OCI-LY7 (cell line): ENCODE data around the gene FLNC. TPM values are rescaled to one million over a fixed set of nuclear protein-coding genes. Genes with fewer than 3 reads are reported as not detected.

Source experiments
- BruUV-seq: library from RNA; stranded (reverse); fragments of 400-500 nt; replicated peaks from 2 replicates; lab custom pipeline; 2021; lab: Mats Ljungman, UMichigan
- CTCF ChIA-PET: fragments of 300-600 bp; sonication (Branson Sonifier 250); formaldehyde crosslinking; loops from one replicate; lab custom pipeline; 2022; ENCODE audit warnings: antibody characterized with exemption; ENCODE audit not compliant: unreplicated experiment; lab: Charles Lee
- POLR2A ChIA-PET: fragments of 300-600 bp; sonication (Branson Sonifier 250); formaldehyde crosslinking; loops from one replicate; lab custom pipeline; 2022; ENCODE audit warnings: antibody characterized with exemption; lab: Charles Lee
- DNase-seq: peaks from one replicate; pipeline ENCODE4 v3.0.0-alpha.2; 2015; ENCODE audit warnings: low spot score
- H2AFZ ChIP-seq: fragments of 200-600 bp; sonication (generic), shearing (Covaris generic); 2 replicates; pipeline ENCODE4 v1.6.1; 2014; ENCODE audit warnings: mild to moderate bottlenecking, antibody characterized with exemption, low read length, moderate library complexity
- H3K27ac ChIP-seq: fragments of 200-600 bp; sonication (generic); 2 replicates; pipeline ENCODE4 v1.5.1; 2014; ENCODE audit warnings: mixed run types, low read depth, mild to moderate bottlenecking, moderate library complexity, low read length, inconsistent platforms; ENCODE audit not compliant: poor library complexity, severe bottlenecking
- H3K36me3 ChIP-seq: fragments of 200-600 bp; sonication (generic); 2 replicates; pipeline ENCODE4 v1.6.1; 2014; ENCODE audit warnings: mild to moderate bottlenecking, antibody characterized with exemption, low read length, moderate library complexity, mixed read lengths; ENCODE audit not compliant: insufficient read depth
- H3K4me1 ChIP-seq: fragments of 200-600 bp; sonication (generic); 2 replicates; pipeline ENCODE4 v1.5.1; 2014; ENCODE audit warnings: mild to moderate bottlenecking, low read length; ENCODE audit not compliant: insufficient read depth, poor library complexity, severe bottlenecking
- H3K4me2 ChIP-seq: fragments of 200-600 bp; sonication (generic); 2 replicates; pipeline ENCODE4 v1.6.1; 2014; ENCODE audit warnings: mild to moderate bottlenecking, low read length
- H3K4me3 ChIP-seq: fragments of 200-600 bp; sonication (generic); 2 replicates; pipeline ENCODE4 v1.5.1; 2014; ENCODE audit warnings: mild to moderate bottlenecking, low read depth, low read length; ENCODE audit not compliant: poor library complexity, severe bottlenecking
- H3K79me2 ChIP-seq: fragments of 200-600 bp; sonication (generic); 2 replicates; pipeline ENCODE4 v1.6.1; 2016; ENCODE audit warnings: low read depth, mild to moderate bottlenecking, low read length, moderate library complexity, mixed read lengths; ENCODE audit not compliant: insufficient read depth
- H3K9me2 ChIP-seq: fragments of 200-600 bp; sonication (generic); 2 replicates; pipeline ENCODE4 v1.6.1; 2016; ENCODE audit warnings: mild to moderate bottlenecking, low read length, mixed read lengths; ENCODE audit not compliant: insufficient read depth
- H3K9me3 ChIP-seq: fragments of 200-600 bp; sonication (generic); 2 replicates; pipeline ENCODE4 v1.6.1; 2014; ENCODE audit warnings: mild to moderate bottlenecking, mixed run types, low read length, mixed read lengths
- H4K20me1 ChIP-seq: fragments of 200-600 bp; sonication (generic); 2 replicates; pipeline ENCODE4 v1.6.1; 2014; ENCODE audit warnings: mild to moderate bottlenecking, antibody characterized with exemption, low read length, moderate library complexity, mixed read lengths; ENCODE audit not compliant: insufficient read depth
- CTCF ChIP-seq: fragments of 200-600 bp; sonication (generic); conservative IDR thresholded peaks from 2 replicates; pipeline ENCODE4 v1.5.1; 2014; ENCODE audit warnings: mild to moderate bottlenecking, antibody characterized with exemption, low read length, moderate library complexity, mixed read lengths
- EZH2phosphoT487 ChIP-seq: fragments of 200-600 bp; sonication (generic); IDR thresholded peaks from 2 replicates; pipeline ENCODE4 v1.6.1; 2018; ENCODE audit warnings: low read depth, borderline replicate concordance, mild to moderate bottlenecking, mixed run types, antibody characterized with exemption, low read length, moderate library complexity, mixed read lengths
- intact Hi-C: fragments of 100-400 bp; cut with micrococcal nuclease; formaldehyde crosslinking; loops from one replicate; pipeline ENCODE4 v1.10.0; 2022; ENCODE audit not compliant: unreplicated experiment
- total RNA-seq, 2 experiments: library from RNA; depleted of rRNA in 1 of 2; stranded (reverse); fragments of >200 nt in 1 of 2; shearing (Covaris generic) in 1 of 2; gene quantifications; 2 replicates each; pipeline ENCODE4 v1.2.3, GENCODE V29; 2014 to 2022

FLNC gene
- total RNA-seq, 2 experiments from 2014 or later, result 0.03 to 0.06 TPM

- no TSS peak for BruUV-seq
- 0 out of 2 replicates have a peak, but pooled peaks cover 4% of the 10 kb centered on the region for H3K36me3 ChIP-seq
- no peaks in the 10 kb centered on the region for H3K9me2 ChIP-seq
- H2AFZ ChIP-seq, result no peak overlapping the region
- H4K20me1 ChIP-seq, result no peaks in the 10 kb centered on the region
- no peak overlapping the region for H3K4me2 ChIP-seq
- intact Hi-C loops, result no loop called here
- H3K4me3 ChIP-seq, result no peak overlapping the region
- H3K4me1 ChIP-seq, result no peaks in the 10 kb centered on the region
- ChIA-PET CTCF (no interaction called here), POLR2A (no interaction called here)
- no peak for DNase-seq
- H3K9me3 ChIP-seq, result no peaks in the 10 kb centered on the region
- no peak for TF ChIP-seq EZH2phosphoT487
- TF ChIP-seq CTCF, result no peak
- no peak overlapping the region for H3K27ac ChIP-seq
- no peaks in the 10 kb centered on the region for H3K79me2 ChIP-seq
Measured at GRCh38 chr7:128810997-128811396, 19.2 kb upstream of the FLNC start.

- H3K27ac ChIP-seq, result no peak overlapping the region
- CTCF ChIA-PET, result no interaction called here
- H3K4me3 ChIP-seq, result no peak overlapping the region
- no peaks in the 10 kb centered on the region for H3K9me2 ChIP-seq
- intact Hi-C loops, result no loop called here
- H3K36me3 ChIP-seq, result 0 out of 2 replicates have a peak, but pooled peaks cover 4% of the 10 kb centered on the region
- no peaks in the 10 kb centered on the region for H4K20me1 ChIP-seq
- no peaks in the 10 kb centered on the region for H3K79me2 ChIP-seq
- no peak overlapping the region for H2AFZ ChIP-seq
- H3K4me1 ChIP-seq, result no peaks in the 10 kb centered on the region
- BruUV-seq, result no TSS peak
- TF ChIP-seq CTCF (no peak), EZH2phosphoT487 (no peak)
- H3K4me2 ChIP-seq, result no peak overlapping the region
- DNase-seq, result no peak
- H3K9me3 ChIP-seq, result no peaks in the 10 kb centered on the region
- POLR2A ChIA-PET, result no interaction called here
Measured at GRCh38 chr7:128811631-128812430, 18.4 kb upstream of the FLNC start.

GRCh38 chr7:128812514-128813168 is 17.6 kb upstream of the FLNC start:
- Histone ChIP-seq H3K79me2 (no peaks in the 10 kb centered on the region), H3K4me1 (no peaks in the 10 kb centered on the region), H3K36me3 (0 out of 2 replicates have a peak, but pooled peaks cover under 1% of the 10 kb centered on the region), H3K9me2 (no peaks in the 10 kb centered on the region), H3K4me2 (no peak overlapping the region), H2AFZ (no peak overlapping the region), H3K27ac (no peak overlapping the region), H4K20me1 (no peaks in the 10 kb centered on the region), H3K4me3 (no peak overlapping the region), H3K9me3 (no peaks in the 10 kb centered on the region)
- intact Hi-C loops, result no loop called here
- TF ChIP-seq EZH2phosphoT487, result no peak
- no peak for DNase-seq
- ChIA-PET CTCF (no interaction called here), POLR2A (interaction anchor here (0.6 kb wide), 1 partner anchor 27 kb away, joined by 3 read pairs; no protein-coding TSS in a partner anchor)
- no TSS peak for BruUV-seq
